ENCODE measurements around the gene CYP27B1.
"Not testable (repeated sequence)": the region's sequence is repeated elsewhere in the genome, so short reads cannot be mapped to it uniquely, and the experiment has no call there.

Gene CYP27B1

GRCh38 chr12:57783861-57784260, 17.0 kb upstream of the CYP27B1 start:
- in situ Hi-C loops (cut with HindIII; ENCODE audit: low sequenced_read_pairs) = no loop called here

GRCh38 chr12:57783466-57783801, 16.6 kb upstream of the CYP27B1 start:
- in situ Hi-C loops (cut with HindIII; ENCODE audit: low sequenced_read_pairs) = no loop called here

- in situ Hi-C loops (cut with HindIII; ENCODE audit: low sequenced_read_pairs) = no loop called here
Observed at GRCh38 chr12:57782608-57783465, 16.0 kb upstream of the CYP27B1 start, which contains the start of gene TSFM. Gene TSFM, plus strand, starts transcription at chr12:57782787. Its CDS starts 15 bp downstream, at chr12:57782802.

GRCh38 chr12:57782243-57782607, 15.3 kb upstream of the CYP27B1 start:
- in situ Hi-C loops (cut with HindIII; ENCODE audit: low sequenced_read_pairs) = no loop called here

- in situ Hi-C loops (cut with HindIII; ENCODE audit: low sequenced_read_pairs) = no loop called here
Observed at GRCh38 chr12:57781801-57782200, 14.9 kb upstream of the CYP27B1 start.

- in situ Hi-C loops (cut with HindIII; ENCODE audit: low sequenced_read_pairs) = no loop called here
Observed at GRCh38 chr12:57781244-57781643, 14.4 kb upstream of the CYP27B1 start.

- in situ Hi-C loops (cut with HindIII; ENCODE audit: low sequenced_read_pairs) = no loop called here
Observed at GRCh38 chr12:57780284-57780897, 13.5 kb upstream of the CYP27B1 start.

- in situ Hi-C loops (cut with HindIII; ENCODE audit: low sequenced_read_pairs) = no loop called here
Observed at GRCh38 chr12:57779736-57780135, 12.9 kb upstream of the CYP27B1 start.

GRCh38 chr12:57777911-57778310, 11.0 kb upstream of the CYP27B1 start:
- in situ Hi-C loops (cut with HindIII; ENCODE audit: low sequenced_read_pairs) = no loop called here

- in situ Hi-C loops (cut with HindIII; ENCODE audit: low sequenced_read_pairs) = no loop called here
Observed at GRCh38 chr12:57777367-57777766, 10.5 kb upstream of the CYP27B1 start.

GRCh38 chr12:57776247-57776587, 9.3 kb upstream of the CYP27B1 start:
- in situ Hi-C loops (cut with HindIII; ENCODE audit: low sequenced_read_pairs) = no loop called here

- in situ Hi-C loops (cut with HindIII; ENCODE audit: low sequenced_read_pairs) = no loop called here
Observed at GRCh38 chr12:57775563-57776246, 8.8 kb upstream of the CYP27B1 start.

GRCh38 chr12:57775044-57775443, 8.2 kb upstream of the CYP27B1 start:
- in situ Hi-C loops (cut with HindIII; ENCODE audit: low sequenced_read_pairs) = no loop called here

- in situ Hi-C loops (cut with HindIII; ENCODE audit: low sequenced_read_pairs) = not testable (repeated sequence)
Observed at GRCh38 chr12:57774634-57775033, 7.8 kb upstream of the CYP27B1 start.

GRCh38 chr12:57772429-57773322, 5.8 kb upstream of the CYP27B1 start, which contains the start of gene EEF1AKMT3:
Gene EEF1AKMT3, plus strand, starts transcription at chr12:57772614. Its CDS starts 111 bp downstream, at chr12:57772725.
- in situ Hi-C loops (cut with HindIII; ENCODE audit: low sequenced_read_pairs) = no loop called here

- in situ Hi-C loops (cut with HindIII; ENCODE audit: low sequenced_read_pairs) = no loop called here
Observed at GRCh38 chr12:57771873-57772428, 5.1 kb upstream of the CYP27B1 start, which contains the start of gene METTL1. Gene METTL1, minus strand, starts transcription at chr12:57772105. Its CDS starts 22 bp downstream, at chr12:57772083.

GRCh38 chr12:57771236-57771872, 4.5 kb upstream of the CYP27B1 start:
- in situ Hi-C loops (cut with HindIII; ENCODE audit: low sequenced_read_pairs) = no loop called here

GRCh38 chr12:57770734-57771133, 3.9 kb upstream of the CYP27B1 start:
- in situ Hi-C loops (cut with HindIII; ENCODE audit: low sequenced_read_pairs) = no loop called here

GRCh38 chr12:57769594-57769993, 2.7 kb upstream of the CYP27B1 start:
- in situ Hi-C loops (cut with HindIII; ENCODE audit: low sequenced_read_pairs) = no loop called here

- in situ Hi-C loops (cut with HindIII; ENCODE audit: low sequenced_read_pairs) = no loop called here
Observed at GRCh38 chr12:57767876-57768275, 998 bp upstream of the CYP27B1 start.

Data from DLD1 (cell line).